H1 (cell line): ENCODE data around the gene PRICKLE1. TPM values are rescaled to one million over a fixed set of nuclear protein-coding genes. Genes with fewer than 3 reads are reported as not detected.

ENCODE experiments used
- CTCF ChIA-PET: fragments of 300-600 bp; sonication (Branson Sonifier 250); formaldehyde crosslinking; loops from one replicate; lab custom pipeline; 2021; ENCODE audit not compliant: partially characterized antibody; lab: Charles Lee
- POLR2A ChIA-PET: fragments of 300-600 bp; sonication (Branson Sonifier 250); formaldehyde crosslinking; loops from one replicate; lab custom pipeline; 2021; ENCODE audit warnings: inconsistent platforms; ENCODE audit not compliant: partially characterized antibody; lab: Charles Lee
- DNase-seq, 2 experiments: peaks; one replicate each; pipeline versions ENCODE4 v3.0.0 to v3.0.0-alpha.2; 2010 to 2022; ENCODE audit warnings: low spot score in 2 of 2, low read depth in 1 of 2, mixed read lengths in 1 of 2
- FAIRE-seq: peaks from 2 replicates; lab custom pipeline; 2011; peaks lifted over from hg19 to GRCh38; lab: Jason Lieb, UNC
- H2AFZ ChIP-seq: 2 replicates; pipeline ENCODE4 v1.8.1; 2012; ENCODE audit warnings: low read length, inconsistent platforms
- H2AK5ac ChIP-seq: 2 replicates; pipeline ENCODE4 v1.6.1; 2013; ENCODE audit warnings: low read depth, low read length
- H2BK120ac ChIP-seq: replicated peaks from 2 replicates; pipeline ENCODE3; 2013; ENCODE audit warnings: low read depth, low read length, inconsistent platforms
- H2BK12ac ChIP-seq: 2 replicates; pipeline ENCODE4 v1.6.1; 2013; ENCODE audit warnings: low read depth, low read length
- H2BK15ac ChIP-seq: 2 replicates; pipeline ENCODE4 v1.6.1; 2013; ENCODE audit warnings: low read length
- H2BK20ac ChIP-seq: 2 replicates; pipeline ENCODE4 v1.6.1; 2013; ENCODE audit warnings: low read length
- H2BK5ac ChIP-seq: 2 replicates; pipeline ENCODE4 v1.6.1; 2013; ENCODE audit warnings: low read depth, low read length
- H3K14ac ChIP-seq: 2 replicates; pipeline ENCODE4 v1.6.1; 2013; ENCODE audit warnings: inconsistent platforms; ENCODE audit not compliant: insufficient read length
- H3K18ac ChIP-seq: 2 replicates; pipeline ENCODE4 v1.6.1; 2013; ENCODE audit warnings: low read length; ENCODE audit errors: extremely low read depth
- H3K23ac ChIP-seq: 2 replicates; pipeline ENCODE4 v1.6.1; 2013; ENCODE audit warnings: inconsistent platforms; ENCODE audit not compliant: insufficient read length
- H3K23me2 ChIP-seq: 2 replicates; pipeline ENCODE4 v1.6.1; 2013; ENCODE audit warnings: low read depth, low read length
- H3K27ac ChIP-seq: 2 replicates; pipeline ENCODE4 v1.6.1; 2011; ENCODE audit warnings: low read depth, low read length, inconsistent platforms
- H3K27me3 ChIP-seq, 4 experiments: replicated peaks in 1 of 4; 1 replicate in 1 of 4; 2 replicates in 3 of 4; pipeline versions ENCODE4 v1.6.1 to v1.8.1; 2011 to 2013; ENCODE audit warnings: low read length in 3 of 4, mild to moderate bottlenecking in 3 of 4, inconsistent platforms in 2 of 4, mixed read lengths in 2 of 4, moderate library complexity in 1 of 4; ENCODE audit not compliant: control insufficient read depth in 3 of 4, insufficient read depth in 3 of 4; ENCODE audit errors: extremely low read depth in 1 of 4
- H3K36me3 ChIP-seq, 4 experiments: 2 replicates each; pipeline versions ENCODE4 v1.6.1 to v1.8.1; 2011 to 2013; ENCODE audit warnings: mild to moderate bottlenecking in 4 of 4, low read length in 3 of 4, moderate library complexity in 2 of 4, control low read depth in 1 of 4, inconsistent platforms in 1 of 4; ENCODE audit not compliant: insufficient read depth in 4 of 4, control insufficient read depth in 2 of 4
- H3K4ac ChIP-seq: replicated peaks from 2 replicates; pipeline ENCODE3; 2013; ENCODE audit warnings: low read length, low read depth, mixed read lengths, inconsistent platforms; ENCODE audit not compliant: insufficient read length
- H3K4me1 ChIP-seq, 4 experiments: replicated peaks in 1 of 4; 1 replicate in 1 of 4; 2 replicates in 3 of 4; pipeline versions ENCODE4 v1.6.1 to v1.8.1; 2011 to 2013; ENCODE audit warnings: low read length in 3 of 4, inconsistent platforms in 2 of 4, mixed read lengths in 1 of 4; ENCODE audit not compliant: insufficient read depth in 4 of 4, control insufficient read depth in 3 of 4
- H3K4me2 ChIP-seq, 2 experiments: 2 replicates each; pipeline versions ENCODE4 v1.6.1 to v1.8.1; 2011 to 2013; ENCODE audit warnings: low read depth in 2 of 2, low read length in 2 of 2, control low read depth in 1 of 2, inconsistent platforms in 1 of 2, mild to moderate bottlenecking in 1 of 2; ENCODE audit not compliant: insufficient read depth in 1 of 2
- H3K4me3 ChIP-seq, 4 experiments: fragments of 200-600, 300-600 bp in 1 of 4; sonication (generic), shearing (Covaris generic), sonication (Bioruptor Twin) in 1 of 4; 2 replicates each; pipeline versions ENCODE4 v1.5.1 to v1.8.1; 2011 to 2016; ENCODE audit warnings: low read length in 4 of 4, low read depth in 3 of 4, control low read depth in 2 of 4, inconsistent platforms in 2 of 4, mild to moderate bottlenecking in 2 of 4, mixed read lengths in 1 of 4, moderate library complexity in 1 of 4; ENCODE audit not compliant: insufficient read depth in 2 of 4; ENCODE audit errors: extremely low read depth in 1 of 4
- H3K56ac ChIP-seq: replicated peaks from 2 replicates; pipeline ENCODE3; 2013; ENCODE audit warnings: low read depth, mild to moderate bottlenecking, mixed read lengths, low read length, inconsistent platforms; ENCODE audit not compliant: insufficient read length
- H3K79me1 ChIP-seq: 2 replicates; pipeline ENCODE4 v1.6.1; 2013; ENCODE audit warnings: low read depth, low read length, control low read depth
- H3K79me2 ChIP-seq, 2 experiments: 2 replicates each; pipeline versions ENCODE4 v1.6.1 to v1.8.1; 2012 to 2013; ENCODE audit warnings: low read length in 2 of 2, mild to moderate bottlenecking in 2 of 2, inconsistent platforms in 1 of 2; ENCODE audit not compliant: insufficient read depth in 2 of 2, control insufficient read depth in 1 of 2
- H3K9ac ChIP-seq, 4 experiments: replicated peaks in 1 of 4; 1 replicate in 1 of 4; 2 replicates in 3 of 4; pipeline versions ENCODE4 v1.6.1 to v1.8.1; 2011 to 2013; ENCODE audit warnings: low read depth in 3 of 4, low read length in 3 of 4, control low read depth in 2 of 4, mild to moderate bottlenecking in 2 of 4, moderate library complexity in 2 of 4, inconsistent platforms in 1 of 4; ENCODE audit errors: extremely low read depth in 1 of 4
- H3K9me3 ChIP-seq, 2 experiments: 2 replicates each; pipeline versions ENCODE4 v1.6.1 to v1.8.1; 2012 to 2013; ENCODE audit warnings: mild to moderate bottlenecking in 2 of 2, moderate library complexity in 2 of 2, control low read depth in 1 of 2, inconsistent platforms in 1 of 2, low read depth in 1 of 2, low read length in 1 of 2, mixed read lengths in 1 of 2; ENCODE audit not compliant: insufficient read depth in 2 of 2
- H4K20me1 ChIP-seq, 2 experiments: replicated peaks in 1 of 2; 2 replicates each; pipeline versions ENCODE3 to v1.8.1; 2011 to 2013; ENCODE audit warnings: inconsistent platforms in 2 of 2, low read length in 2 of 2, mild to moderate bottlenecking in 1 of 2; ENCODE audit not compliant: insufficient read depth in 2 of 2, control insufficient read depth in 1 of 2
- H4K5ac ChIP-seq: 2 replicates; pipeline ENCODE4 v1.6.1; 2013; ENCODE audit warnings: low read length, low read depth, mixed read lengths, inconsistent platforms; ENCODE audit not compliant: insufficient read length
- H4K8ac ChIP-seq: 2 replicates; pipeline ENCODE4 v1.8.0; 2013; ENCODE audit warnings: mild to moderate bottlenecking, moderate library complexity, low read length, inconsistent platforms; ENCODE audit not compliant: insufficient read depth; ENCODE audit errors: extremely low read depth
- H4K91ac ChIP-seq: replicated peaks from 2 replicates; pipeline ENCODE3; 2013; ENCODE audit warnings: low read length, mixed read lengths, inconsistent platforms; ENCODE audit not compliant: insufficient read length
- CHD1 ChIP-seq: IDR thresholded peaks from 2 replicates; pipeline ENCODE4 v1.6.1; 2012; ENCODE audit warnings: low read depth, low read length, improper control_type of control experiment
- CREB1 ChIP-seq: IDR thresholded peaks from 2 replicates; pipeline ENCODE4 v1.6.1; 2012; ENCODE audit warnings: inconsistent platforms
- CTBP2 ChIP-seq: IDR thresholded peaks from 2 replicates; pipeline ENCODE4 v1.7.0; 2011; ENCODE audit warnings: borderline replicate concordance, mild to moderate bottlenecking, moderate library complexity, mixed read lengths, low read length; ENCODE audit not compliant: insufficient read depth, insufficient read length
- GTF2F1 ChIP-seq: IDR thresholded peaks from 2 replicates; pipeline ENCODE4 v1.6.1; 2012; ENCODE audit warnings: low read depth, low read length, improper control_type of control experiment, borderline replicate concordance
- JUND ChIP-seq: IDR thresholded peaks from 2 replicates; pipeline ENCODE4 v1.6.1; 2011; ENCODE audit warnings: mild to moderate bottlenecking, improper control_type of control experiment, low read length
- KDM4A ChIP-seq: IDR thresholded peaks from one replicate; pipeline ENCODE4 v1.7.1; 2012; ENCODE audit warnings: low read depth, mild to moderate bottlenecking, moderate library complexity, low read length, inconsistent platforms; ENCODE audit not compliant: severe bottlenecking
- POU5F1 ChIP-seq: IDR thresholded peaks from 2 replicates; pipeline ENCODE4 v1.6.1; 2011; ENCODE audit warnings: low read depth, mild to moderate bottlenecking, low read length, moderate library complexity
- RXRA ChIP-seq: IDR thresholded peaks from 2 replicates; pipeline ENCODE4 v1.6.1; 2011; ENCODE audit warnings: low read depth, mild to moderate bottlenecking, low read length, moderate library complexity; ENCODE audit not compliant: insufficient read depth
- SP1 ChIP-seq: IDR thresholded peaks from 2 replicates; pipeline ENCODE4 v1.6.1; 2011; ENCODE audit warnings: low read depth, low read length
- TAF7 ChIP-seq: optimal IDR thresholded peaks from 2 replicates; pipeline ENCODE3; 2011; ENCODE audit warnings: low read depth, mild to moderate bottlenecking, inconsistent platforms, low read length, moderate library complexity, borderline replicate concordance
- polyA plus RNA-seq, 7 experiments: library from polyadenylated mRNA; depleted of rRNA in 3 of 7; stranded (reverse) in 5 of 7; unstranded in 2 of 7; fragments of >200 nt in 5 of 7; fragments of 200-250 nt in 2 of 7; gene quantifications; 1 replicate in 5 of 7; 2 replicates in 1 of 7; 4 replicates in 1 of 7; pipeline versions ENCODE4 v1.2.1 to v1.2.3, GENCODE V29; 2011 to 2013; ENCODE audit warnings: missing spikeins in 2 of 7, mixed read lengths in 2 of 7
- total RNA-seq: library from RNA; stranded (reverse); fragmentation: NEBNext Ultra II Directional; extraction: Animal tissue kit (Norgen Biotek cat#: 25700); gene quantifications from 2 replicates; pipeline ENCODE4 v1.2.1, GENCODE V29; 2021
- TF ChIP-seq, protein P1 (sequence below), 3 experiments: IDR thresholded peaks; 1 replicate in 2 of 3; 2 replicates in 1 of 3; pipeline versions ENCODE4 v1.5.1 to v1.6.1; 2011; ENCODE audit warnings: low read length in 3 of 3, mild to moderate bottlenecking in 3 of 3, inconsistent platforms in 2 of 3, low read depth in 1 of 3, moderate library complexity in 1 of 3; ENCODE audit not compliant: insufficient read depth in 1 of 3; ENCODE audit errors: control extremely low read depth in 1 of 3
- TF ChIP-seq, protein P2 (sequence below): IDR thresholded peaks from 2 replicates; pipeline ENCODE4 v1.6.1; 2012; ENCODE audit warnings: inconsistent platforms

PRICKLE1 gene
- total and polyA plus RNA-seq, 2 of the 8 experiments (the other 6 are each of a cell fraction or from before 2014, with no cell fraction given) = 14.0 to 22.4 TPM

DNA sequence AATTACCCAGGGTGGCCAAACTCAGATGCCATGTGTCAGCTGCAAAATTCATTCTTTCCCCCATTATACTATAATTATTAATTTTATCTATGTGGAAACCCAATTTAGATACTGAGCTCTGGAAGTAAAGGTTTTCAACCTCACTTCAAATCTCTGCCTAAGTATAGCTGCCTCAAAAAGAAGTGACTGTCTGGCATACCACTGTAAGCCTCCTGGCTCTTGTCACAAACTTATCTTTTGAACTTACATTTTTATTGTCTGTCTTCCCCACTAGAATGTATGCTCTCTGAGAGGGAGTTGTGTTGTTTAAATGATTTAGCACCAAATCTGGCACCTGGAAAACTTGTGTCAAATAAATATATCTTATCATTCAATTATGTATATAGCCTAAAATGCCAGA lies 16.1 kb upstream of the PRICKLE1 start:
- no peak for FAIRE-seq
- H3K36me3 ChIP-seq = no peaks in the 10 kb centered on the region
- no peak for TF ChIP-seq KDM4A
- TF ChIP-seq CTBP2 = no peak
- no peak for TF ChIP-seq GTF2F1
- TF ChIP-seq, protein P1, sequence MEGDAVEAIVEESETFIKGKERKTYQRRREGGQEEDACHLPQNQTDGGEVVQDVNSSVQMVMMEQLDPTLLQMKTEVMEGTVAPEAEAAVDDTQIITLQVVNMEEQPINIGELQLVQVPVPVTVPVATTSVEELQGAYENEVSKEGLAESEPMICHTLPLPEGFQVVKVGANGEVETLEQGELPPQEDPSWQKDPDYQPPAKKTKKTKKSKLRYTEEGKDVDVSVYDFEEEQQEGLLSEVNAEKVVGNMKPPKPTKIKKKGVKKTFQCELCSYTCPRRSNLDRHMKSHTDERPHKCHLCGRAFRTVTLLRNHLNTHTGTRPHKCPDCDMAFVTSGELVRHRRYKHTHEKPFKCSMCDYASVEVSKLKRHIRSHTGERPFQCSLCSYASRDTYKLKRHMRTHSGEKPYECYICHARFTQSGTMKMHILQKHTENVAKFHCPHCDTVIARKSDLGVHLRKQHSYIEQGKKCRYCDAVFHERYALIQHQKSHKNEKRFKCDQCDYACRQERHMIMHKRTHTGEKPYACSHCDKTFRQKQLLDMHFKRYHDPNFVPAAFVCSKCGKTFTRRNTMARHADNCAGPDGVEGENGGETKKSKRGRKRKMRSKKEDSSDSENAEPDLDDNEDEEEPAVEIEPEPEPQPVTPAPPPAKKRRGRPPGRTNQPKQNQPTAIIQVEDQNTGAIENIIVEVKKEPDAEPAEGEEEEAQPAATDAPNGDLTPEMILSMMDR (IDR thresholded peaks at IDR 0.05; ENCODE audit: control extremely low read depth in 1 of 3, insufficient read depth in 1 of 3, low read depth in 1 of 3, low read length in 3 of 3) = no peak
- no peak for TF ChIP-seq CREB1
- no peak for TF ChIP-seq JUND
- TF ChIP-seq SP1 = no peak
- TF ChIP-seq, protein P2, sequence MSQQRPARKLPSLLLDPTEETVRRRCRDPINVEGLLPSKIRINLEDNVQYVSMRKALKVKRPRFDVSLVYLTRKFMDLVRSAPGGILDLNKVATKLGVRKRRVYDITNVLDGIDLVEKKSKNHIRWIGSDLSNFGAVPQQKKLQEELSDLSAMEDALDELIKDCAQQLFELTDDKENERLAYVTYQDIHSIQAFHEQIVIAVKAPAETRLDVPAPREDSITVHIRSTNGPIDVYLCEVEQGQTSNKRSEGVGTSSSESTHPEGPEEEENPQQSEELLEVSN = no peak
- no peak for TF ChIP-seq RXRA
- no peak for TF ChIP-seq CHD1
- no peak for TF ChIP-seq TAF7
- no peak for TF ChIP-seq POU5F1

More for the DNA sequence above, 16.1 kb upstream of the PRICKLE1 start:
- H2AK5ac ChIP-seq = no peak overlapping the region
- H2BK20ac ChIP-seq = no peak overlapping the region
- H2AFZ ChIP-seq = no peak overlapping the region
- POLR2A ChIA-PET = no interaction called here
- H3K9ac ChIP-seq = no peak overlapping the region
- no peak overlapping the region for H2BK12ac ChIP-seq
- H3K18ac ChIP-seq = no peak overlapping the region
- no peak overlapping the region for H3K4ac ChIP-seq
- no peak overlapping the region for H4K91ac ChIP-seq
- H3K23ac ChIP-seq = no peak overlapping the region
- DNase-seq = no peak
- H4K20me1 ChIP-seq = no peaks in the 10 kb centered on the region
- no peak overlapping the region for H2BK5ac ChIP-seq
- no peaks in the 10 kb centered on the region for H3K79me1 ChIP-seq
- no peak overlapping the region for H3K27ac ChIP-seq
- no peak overlapping the region for H4K5ac ChIP-seq
- H4K8ac ChIP-seq = no peak overlapping the region
- H3K4me2 ChIP-seq = no peak overlapping the region
- H3K79me2 ChIP-seq = no peaks in the 10 kb centered on the region
- H3K56ac ChIP-seq = no peak overlapping the region
- no peaks in the 10 kb centered on the region for H3K23me2 ChIP-seq
- peaks cover 0 to under 1% of the 10 kb centered on the region in 2 experiments; a peak in 1 of 4 replicates for H3K9me3 ChIP-seq
- no peaks in the 10 kb centered on the region for H3K27me3 ChIP-seq
- no peak overlapping the region for H3K4me3 ChIP-seq
- CTCF ChIA-PET = interaction anchor here (1.1 kb wide), 1 partner anchor 11 kb away, joined by 4 read pairs; no protein-coding TSS in a partner anchor
- H2BK120ac ChIP-seq = no peak overlapping the region
- peaks cover 4 to 9% (median 5%) of the 10 kb centered on the region in 4 experiments; a peak in 5 of 7 replicates for H3K4me1 ChIP-seq
- no peak overlapping the region for H3K14ac ChIP-seq
- H2BK15ac ChIP-seq = no peak overlapping the region
